Choroid plexus epithelial cell (primary cell): ENCODE measurements around the gene PCBP2.

ENCODE experiments used
- DNase-seq: peaks from one replicate; pipeline ENCODE4 v3.0.0-alpha.2; 2010; ENCODE audit warnings: low read depth
- H3K4me3 ChIP-seq: 2 replicates; pipeline ENCODE4 v1.5.1; 2011; ENCODE audit warnings: low read depth, mild to moderate bottlenecking, control low read depth, low read length, moderate library complexity
- TF ChIP-seq, protein P1 (sequence below): conservative IDR thresholded peaks from 2 replicates; pipeline ENCODE4 v1.5.1; 2011; ENCODE audit warnings: low read depth, mild to moderate bottlenecking, control low read depth, inconsistent platforms, low read length, moderate library complexity

Gene PCBP2

DNA sequence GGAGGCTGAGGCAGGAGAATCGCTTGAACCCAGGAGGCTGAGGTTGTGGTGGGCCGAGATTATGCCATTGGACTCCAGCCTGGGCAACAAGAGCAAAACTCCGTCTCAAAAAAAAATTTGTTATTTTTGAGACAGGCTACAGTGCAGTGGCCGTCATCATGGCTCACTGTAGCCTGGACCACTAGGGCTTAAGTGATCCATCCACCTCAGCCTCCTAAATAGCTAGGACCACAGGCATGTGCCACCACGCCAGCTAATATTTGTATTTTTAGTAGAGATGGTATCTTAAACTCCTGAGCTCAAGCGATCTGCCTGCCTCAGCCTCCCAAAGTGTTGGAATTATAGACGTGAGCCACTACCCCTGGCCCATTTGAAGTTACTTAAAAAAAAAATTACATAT, 966 bp upstream of the PCBP2 start:
- TF ChIP-seq, protein P1, sequence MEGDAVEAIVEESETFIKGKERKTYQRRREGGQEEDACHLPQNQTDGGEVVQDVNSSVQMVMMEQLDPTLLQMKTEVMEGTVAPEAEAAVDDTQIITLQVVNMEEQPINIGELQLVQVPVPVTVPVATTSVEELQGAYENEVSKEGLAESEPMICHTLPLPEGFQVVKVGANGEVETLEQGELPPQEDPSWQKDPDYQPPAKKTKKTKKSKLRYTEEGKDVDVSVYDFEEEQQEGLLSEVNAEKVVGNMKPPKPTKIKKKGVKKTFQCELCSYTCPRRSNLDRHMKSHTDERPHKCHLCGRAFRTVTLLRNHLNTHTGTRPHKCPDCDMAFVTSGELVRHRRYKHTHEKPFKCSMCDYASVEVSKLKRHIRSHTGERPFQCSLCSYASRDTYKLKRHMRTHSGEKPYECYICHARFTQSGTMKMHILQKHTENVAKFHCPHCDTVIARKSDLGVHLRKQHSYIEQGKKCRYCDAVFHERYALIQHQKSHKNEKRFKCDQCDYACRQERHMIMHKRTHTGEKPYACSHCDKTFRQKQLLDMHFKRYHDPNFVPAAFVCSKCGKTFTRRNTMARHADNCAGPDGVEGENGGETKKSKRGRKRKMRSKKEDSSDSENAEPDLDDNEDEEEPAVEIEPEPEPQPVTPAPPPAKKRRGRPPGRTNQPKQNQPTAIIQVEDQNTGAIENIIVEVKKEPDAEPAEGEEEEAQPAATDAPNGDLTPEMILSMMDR: no peak
- H3K4me3 ChIP-seq: no peak overlapping the region
- no peak for DNase-seq

DNA sequence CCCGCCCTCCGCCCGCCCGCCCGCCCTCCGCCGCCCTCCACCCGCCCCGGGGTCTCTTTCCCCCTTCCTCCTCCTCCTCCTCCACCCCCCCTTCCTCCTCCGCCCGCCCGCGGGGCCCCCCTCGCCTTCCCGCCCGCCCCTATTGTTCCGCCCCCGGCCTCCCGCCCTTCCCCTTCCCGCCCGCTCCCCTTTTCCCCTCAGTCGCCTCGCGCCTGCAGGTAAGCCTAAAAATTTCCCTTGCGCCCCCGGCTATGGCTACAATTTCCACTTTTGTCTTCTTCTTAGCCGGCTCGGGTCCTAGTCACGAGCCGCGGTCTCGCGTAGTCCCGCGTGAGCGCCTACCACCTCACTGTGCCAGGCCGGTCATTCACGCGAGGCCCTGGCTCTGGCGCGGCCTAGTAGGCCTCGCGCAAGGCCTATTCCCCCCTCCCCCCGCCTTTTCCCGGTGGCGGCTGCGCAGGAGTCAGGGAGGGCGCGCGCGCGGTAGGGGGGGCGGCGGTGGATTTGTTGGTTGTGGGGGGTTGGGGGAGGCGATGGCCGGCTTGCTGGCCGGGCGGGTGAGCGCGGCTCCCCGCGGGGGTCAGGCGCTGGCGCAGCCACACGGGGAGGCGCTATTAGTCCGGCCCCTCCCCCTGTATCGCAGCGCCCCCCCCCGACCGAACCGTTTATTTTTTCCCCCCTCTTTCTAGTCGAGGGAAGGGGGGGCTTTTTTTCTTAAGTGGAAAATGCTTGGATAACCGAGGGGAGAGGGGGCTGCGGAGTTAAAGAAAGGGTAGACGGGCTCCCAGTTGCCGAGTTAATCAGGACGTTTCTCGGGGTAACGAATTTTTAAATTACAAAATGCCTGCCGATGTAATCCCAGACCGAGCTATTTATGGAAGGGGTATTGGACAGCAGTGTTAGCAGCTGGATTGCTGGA, 516 bp downstream of the PCBP2 start:
- H3K4me3 ChIP-seq: peak overlapping the region; percentile 88
- TF ChIP-seq, protein P1: no peak

DNA sequence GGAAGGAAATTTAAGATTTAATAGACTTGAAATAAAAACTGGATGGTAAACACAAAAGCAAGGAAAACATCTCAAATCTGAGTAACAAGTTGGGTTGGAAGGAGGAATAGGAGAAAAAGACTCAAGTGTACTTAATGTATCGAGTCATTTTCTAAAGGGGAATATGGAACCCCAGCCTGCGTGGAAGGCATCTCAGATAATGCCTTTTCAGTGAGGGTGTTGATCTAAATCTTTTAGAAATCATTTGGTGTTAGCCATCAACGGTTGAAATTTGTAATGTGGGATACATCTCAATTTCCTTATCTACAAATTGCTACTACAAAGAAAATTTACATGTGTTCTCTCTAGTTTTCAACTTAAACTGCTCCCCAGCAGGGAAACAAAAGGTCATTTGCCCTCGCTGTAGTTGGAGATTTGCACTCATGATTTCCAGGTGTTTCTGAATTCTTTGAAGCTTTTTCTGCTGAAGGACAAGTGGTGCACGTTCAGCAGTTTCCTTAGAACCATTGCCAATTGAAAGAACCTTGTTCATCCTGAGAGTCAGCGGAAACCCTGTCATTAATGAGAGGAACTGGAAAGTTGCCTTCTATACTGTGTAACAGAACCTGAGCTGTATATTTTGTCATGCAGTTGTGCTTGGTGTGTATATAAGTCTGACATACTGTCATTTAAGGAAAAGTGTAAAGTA, 2.2 kb downstream of the PCBP2 start:
- peak; percentile 35 for DNase-seq
- TF ChIP-seq, protein P1: no peak

More for the DNA sequence above, 516 bp downstream of the PCBP2 start:
- DNase-seq: peak; percentile 95

DNA sequence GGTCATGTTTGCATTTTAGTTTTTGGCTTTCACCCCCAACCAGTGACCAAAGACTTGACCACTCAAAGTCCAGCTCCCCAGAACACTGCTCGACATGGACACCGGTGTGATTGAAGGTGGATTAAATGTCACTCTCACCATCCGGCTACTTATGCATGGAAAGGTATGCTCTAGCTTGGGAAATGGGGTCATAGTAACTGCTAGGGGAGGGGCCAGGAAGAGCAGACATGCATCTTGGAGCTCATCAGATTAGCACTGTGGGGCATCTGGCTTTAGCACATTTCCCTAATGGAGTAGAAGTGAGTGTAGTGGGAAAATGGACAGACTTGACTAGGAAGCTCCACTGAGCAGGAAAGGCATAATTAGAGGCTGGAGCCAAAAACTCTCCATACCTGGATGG, 2.8 kb downstream of the PCBP2 start:
- peak overlapping the region; percentile 88 for H3K4me3 ChIP-seq
- no peak for DNase-seq
- TF ChIP-seq, protein P1: no peak

More for the DNA sequence above, 2.2 kb downstream of the PCBP2 start:
- peak overlapping the region; percentile 88 for H3K4me3 ChIP-seq

DNA sequence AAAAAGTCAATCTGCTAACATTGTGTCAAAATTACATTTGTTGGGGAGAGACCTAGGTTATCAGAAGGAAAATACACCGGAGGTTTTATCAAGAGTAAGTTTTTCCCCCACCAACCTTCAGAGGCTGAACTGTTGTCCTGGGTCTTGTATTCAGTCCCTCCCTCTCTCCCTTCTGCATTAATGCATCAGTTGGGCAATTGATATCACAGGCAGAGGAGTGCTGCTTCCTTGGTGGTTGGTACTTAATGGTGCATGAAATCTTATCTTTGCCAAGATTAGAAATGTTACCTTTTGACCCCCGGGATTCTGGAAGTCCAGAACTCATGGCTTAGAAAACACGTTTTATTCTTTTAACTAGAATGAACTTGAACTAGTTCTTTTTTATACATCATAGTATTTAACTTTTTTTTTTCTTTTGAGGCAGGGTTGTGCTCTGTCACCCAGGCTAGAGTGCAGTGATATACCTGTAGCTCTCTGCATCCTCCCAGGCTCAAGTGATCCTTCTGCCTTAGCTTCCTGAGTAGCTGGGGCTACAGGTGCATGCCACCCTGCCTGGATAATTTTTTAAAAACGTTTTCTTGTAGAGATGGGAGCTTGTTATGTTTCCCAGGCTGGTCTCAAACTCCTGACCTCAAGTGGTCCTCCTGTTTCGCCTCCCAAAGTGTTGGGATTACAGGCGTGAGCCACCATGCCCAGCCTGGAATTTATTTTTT, 4.9 kb downstream of the PCBP2 start:
- no peak for DNase-seq
- TF ChIP-seq, protein P1: no peak
- H3K4me3 ChIP-seq: no peak overlapping the region

DNA sequence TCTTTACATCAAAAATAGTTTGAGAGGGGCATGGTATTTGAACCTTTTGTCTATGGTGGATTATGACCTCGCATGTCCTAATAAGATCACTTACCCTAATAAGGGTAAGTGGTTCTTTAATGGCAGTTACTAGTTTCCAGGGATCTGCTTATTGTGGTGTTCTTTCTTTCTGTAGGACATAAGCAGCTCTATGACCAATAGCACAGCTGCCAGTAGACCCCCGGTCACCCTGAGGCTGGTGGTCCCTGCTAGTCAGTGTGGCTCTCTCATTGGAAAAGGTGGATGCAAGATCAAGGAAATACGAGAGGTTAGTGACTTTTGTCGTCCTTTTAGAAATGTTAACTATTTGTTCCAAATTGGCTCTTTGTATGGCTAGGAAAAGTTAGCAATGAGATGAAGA, 7.2 kb downstream of the PCBP2 start:
- no peak for DNase-seq
- TF ChIP-seq, protein P1: no peak
- no peak overlapping the region for H3K4me3 ChIP-seq
